ENCODE measurements around the gene STX1B.
A peak's percentile ranks its signal among the peaks of the same experiment; 100 is the strongest.

The STX1B gene

GRCh38 chr16:30986129-30986991 is 24.1 kb downstream of the STX1B start:
- TF ChIP-seq CTCF (IDR thresholded peaks at IDR 0.05) (no peak), ZFX (IDR thresholded peaks at IDR 0.05; ENCODE audit: borderline replicate concordance) (no peak)
- no peak overlapping the region; the same call in 1 of the 2 replicates for H3K27ac ChIP-seq

- peak overlapping the region; percentile 71 for H3K27ac ChIP-seq
These were observed 24.9 kb downstream of the STX1B start for GRCh38 chr16:30985401-30986128.

GRCh38 chr16:30984669-30985400 is 25.6 kb downstream of the STX1B start, which contains the start of gene HSD3B7:
HSD3B7 (plus strand) TSS chr16:30985207; CDS start chr16:30985659, 452 bp downstream.
- TF ChIP-seq ZFX (IDR thresholded peaks at IDR 0.05; ENCODE audit: borderline replicate concordance), result no peak
- TF ChIP-seq CTCF (IDR thresholded peaks at IDR 0.05), result peak; percentile 93
- peak within 1 kb of the TSS; percentile 71 for H3K27ac ChIP-seq

More at GRCh38 chr16:30985401-30986128, 24.9 kb downstream of the STX1B start:
- no peak for TF ChIP-seq ZFX (IDR thresholded peaks at IDR 0.05; ENCODE audit: borderline replicate concordance)
- TF ChIP-seq CTCF (IDR thresholded peaks at IDR 0.05), result peak; percentile 51

- no peak for TF ChIP-seq CTCF (IDR thresholded peaks at IDR 0.05)
- TF ChIP-seq ZFX (IDR thresholded peaks at IDR 0.05; ENCODE audit: borderline replicate concordance), result no peak
- H3K27ac ChIP-seq, result peak overlapping the region; percentile 71; the same call in 1 of the 2 replicates
These were observed 26.4 kb downstream of the STX1B start for GRCh38 chr16:30983898-30984610.

- H3K27ac ChIP-seq, result no peak overlapping the region
- TF ChIP-seq ZFX (IDR thresholded peaks at IDR 0.05; ENCODE audit: borderline replicate concordance), result no peak
- TF ChIP-seq CTCF (IDR thresholded peaks at IDR 0.05), result no peak
These were observed 27.0 kb downstream of the STX1B start for GRCh38 chr16:30983289-30983889.

- TF ChIP-seq CTCF (IDR thresholded peaks at IDR 0.05), result no peak
- H3K27ac ChIP-seq, result no peak overlapping the region
These were observed 27.7 kb downstream of the STX1B start for GRCh38 chr16:30982548-30983288.
